Activated naive CD4-positive, alpha-beta T cell treated with anti-CD3 and anti-CD28 coated beads, Interleukin-2, amount 10 ng/mL, durations not matched to agents 7 days and 5 days (primary cell): ENCODE results near the gene ARHGAP22.

Source experiments
- CTCF ChIA-PET: fragments of 350-600 bp; sonication (Branson Sonifier 250); formaldehyde crosslinking; loops from one replicate; lab custom pipeline; 2021; ENCODE audit warnings: antibody characterized with exemption; lab: Charles Lee
- DNase-seq: peaks from one replicate; pipeline ENCODE4 v3.0.0-alpha.2; 2020
- H3K27ac Mint-ChIP-seq: one replicate; pipeline ENCODE4 v1.8.0; 2021; ENCODE audit warnings: mild to moderate bottlenecking, moderate library complexity, mixed read lengths
- H3K27me3 Mint-ChIP-seq: one replicate; pipeline ENCODE4 v1.8.0; 2021; ENCODE audit warnings: mild to moderate bottlenecking, mixed read lengths
- H3K36me3 Mint-ChIP-seq: one replicate; pipeline ENCODE4 v1.8.0; 2021; ENCODE audit warnings: mixed read lengths
- H3K4me1 Mint-ChIP-seq: one replicate; pipeline ENCODE4 v1.8.0; 2021; ENCODE audit warnings: mixed read lengths
- H3K4me3 Mint-ChIP-seq: one replicate; pipeline ENCODE4 v1.8.0; 2021; ENCODE audit warnings: mild to moderate bottlenecking, moderate library complexity, mixed read lengths
- H3K9me3 Mint-ChIP-seq: one replicate; pipeline ENCODE4 v1.8.0; 2021; ENCODE audit warnings: mixed read lengths

ARHGAP22 gene

GRCh38 chr10:48502791-48503190 is 102.1 kb downstream of the ARHGAP22 start:
- DNase-seq, result no peak
- Mint-ChIP-seq H3K4me3 (no peak overlapping the region), H3K27ac (no peak overlapping the region), H3K36me3 (no peaks in the 10 kb centered on the region), H3K27me3 (peaks cover 15% of the 10 kb centered on the region), H3K4me1 (no peaks in the 10 kb centered on the region), H3K9me3 (no peaks in the 10 kb centered on the region)
- CTCF ChIA-PET, result no interaction called here

DNA sequence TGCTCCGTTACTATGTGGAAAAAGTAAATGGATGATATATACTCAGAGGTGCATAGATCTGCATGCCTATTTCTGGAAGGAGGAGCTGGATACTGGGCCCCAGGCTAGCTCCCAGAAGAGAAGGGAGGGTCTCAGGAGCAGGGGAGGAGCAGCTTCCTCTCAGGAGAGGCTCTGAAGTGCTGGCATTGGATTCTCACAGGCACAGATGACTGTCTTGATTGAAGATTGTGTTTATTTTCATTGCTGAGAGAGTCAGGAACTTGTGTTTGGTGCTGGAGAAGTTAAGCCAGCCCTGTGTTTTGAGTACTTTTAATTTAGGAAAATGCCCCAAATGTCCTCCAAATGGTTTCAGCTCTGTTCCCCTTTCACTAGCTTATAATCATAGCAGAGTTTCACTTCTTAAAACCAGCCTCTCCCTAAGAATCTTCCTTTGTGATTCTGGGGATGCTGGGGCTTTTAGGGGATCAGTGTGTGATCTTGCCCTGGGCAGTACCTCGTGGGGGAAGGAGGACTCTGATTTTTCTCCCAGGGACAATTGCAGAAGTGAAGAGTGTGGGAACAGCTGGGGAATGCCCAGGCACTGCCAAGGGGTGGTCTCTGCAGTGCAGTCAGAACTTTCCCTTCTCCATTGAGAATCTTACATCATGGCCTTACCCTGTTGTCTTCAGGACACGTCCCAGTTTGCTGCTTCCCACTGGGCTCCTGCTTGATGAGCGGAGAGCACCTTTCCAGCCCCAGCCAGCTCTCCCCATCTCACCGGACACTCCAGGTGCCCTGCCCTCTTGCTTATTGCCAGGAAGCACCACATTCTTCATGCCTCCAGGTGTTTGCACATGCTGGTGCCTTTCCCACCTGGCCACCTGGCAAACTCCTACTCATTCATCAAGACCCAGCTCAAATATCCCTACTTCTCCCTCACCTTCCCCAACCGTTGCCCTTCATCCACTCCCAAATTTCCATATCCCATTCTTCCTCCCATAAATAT is 102.8 kb downstream of the ARHGAP22 start:
- Mint-ChIP-seq H3K27ac (no peak overlapping the region), H3K27me3 (peaks cover 16% of the 10 kb centered on the region), H3K4me3 (no peak overlapping the region), H3K9me3 (no peaks in the 10 kb centered on the region), H3K4me1 (no peaks in the 10 kb centered on the region), H3K36me3 (no peaks in the 10 kb centered on the region)
- CTCF ChIA-PET, result no interaction called here
- DNase-seq, result no peak

GRCh38 chr10:48501226-48501625 is 103.6 kb downstream of the ARHGAP22 start:
- Mint-ChIP-seq H3K27ac (no peak overlapping the region), H3K4me1 (no peaks in the 10 kb centered on the region), H3K4me3 (no peak overlapping the region), H3K9me3 (no peaks in the 10 kb centered on the region), H3K36me3 (no peaks in the 10 kb centered on the region), H3K27me3 (peaks cover 16% of the 10 kb centered on the region)
- no peak for DNase-seq
- CTCF ChIA-PET, result no interaction called here

- Mint-ChIP-seq H3K27me3 (peaks cover 16% of the 10 kb centered on the region), H3K9me3 (no peaks in the 10 kb centered on the region), H3K4me3 (no peak overlapping the region), H3K4me1 (no peaks in the 10 kb centered on the region), H3K27ac (no peak overlapping the region), H3K36me3 (no peaks in the 10 kb centered on the region)
- no peak for DNase-seq
- CTCF ChIA-PET, result no interaction called here
These were observed 104.1 kb downstream of the ARHGAP22 start for GRCh38 chr10:48500771-48501170.

GRCh38 chr10:48498940-48499510 is 105.8 kb downstream of the ARHGAP22 start:
- CTCF ChIA-PET, result no interaction called here
- H3K27ac Mint-ChIP-seq, result no peak overlapping the region
- H3K27me3 Mint-ChIP-seq, result peaks cover 17% of the 10 kb centered on the region
- H3K4me3 Mint-ChIP-seq, result no peak overlapping the region
- H3K36me3 Mint-ChIP-seq, result no peaks in the 10 kb centered on the region
- DNase-seq, result no peak
- no peaks in the 10 kb centered on the region for H3K9me3 Mint-ChIP-seq
- peaks cover 12% of the 10 kb centered on the region for H3K4me1 Mint-ChIP-seq

DNA sequence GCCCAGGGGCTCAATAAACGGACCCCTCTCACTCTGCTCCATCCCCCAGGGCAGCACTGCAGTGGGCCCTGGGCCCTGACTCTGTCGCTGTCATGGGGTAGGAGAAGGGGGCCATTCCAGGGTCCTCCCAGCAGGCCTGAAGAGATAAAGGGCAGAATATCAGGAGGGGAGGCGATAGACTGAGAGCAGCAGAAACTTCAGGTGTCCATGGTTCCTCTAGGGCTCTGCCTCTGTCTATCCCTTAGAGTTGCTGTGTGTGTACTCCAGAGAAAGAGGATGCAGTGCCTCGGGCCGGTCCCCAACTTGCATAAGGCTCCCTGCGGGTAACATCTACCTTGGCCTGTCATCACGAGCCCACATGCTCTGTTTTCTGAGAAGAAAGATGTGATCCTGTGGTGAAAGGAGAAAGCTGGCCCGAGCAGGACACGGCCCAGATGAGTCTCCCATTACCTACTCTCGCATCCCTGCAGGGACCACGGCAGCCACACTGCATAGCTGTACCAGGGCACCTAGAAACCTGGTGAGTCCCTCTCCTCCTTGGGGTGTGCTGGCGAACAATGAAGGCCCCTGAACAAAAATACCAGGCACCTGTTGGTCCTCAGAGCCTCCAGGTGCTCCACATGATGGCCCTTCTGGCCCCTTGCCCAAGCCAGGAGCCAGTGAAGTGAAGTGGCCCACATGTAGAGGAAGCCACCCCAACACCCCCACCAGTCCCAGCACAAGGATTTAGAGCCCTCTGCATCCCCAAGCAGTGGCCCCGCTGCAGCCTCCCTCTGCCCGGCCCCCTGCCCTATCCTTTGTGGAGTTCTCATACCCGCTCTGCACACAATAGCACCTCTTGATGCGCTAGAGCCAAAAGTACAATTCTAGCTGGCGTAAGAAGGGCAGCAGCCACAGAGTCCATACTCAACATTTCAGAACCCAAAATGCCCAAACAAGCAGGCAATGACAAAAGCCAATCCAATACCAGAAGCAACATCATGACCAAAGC is 106.8 kb downstream of the ARHGAP22 start:
- CTCF ChIA-PET, result no interaction called here
- Mint-ChIP-seq H3K4me3 (no peak overlapping the region), H3K36me3 (no peaks in the 10 kb centered on the region), H3K4me1 (peaks cover 21% of the 10 kb centered on the region), H3K27me3 (peaks cover 23% of the 10 kb centered on the region), H3K27ac (no peak overlapping the region), H3K9me3 (no peaks in the 10 kb centered on the region)
- no peak for DNase-seq

DNA sequence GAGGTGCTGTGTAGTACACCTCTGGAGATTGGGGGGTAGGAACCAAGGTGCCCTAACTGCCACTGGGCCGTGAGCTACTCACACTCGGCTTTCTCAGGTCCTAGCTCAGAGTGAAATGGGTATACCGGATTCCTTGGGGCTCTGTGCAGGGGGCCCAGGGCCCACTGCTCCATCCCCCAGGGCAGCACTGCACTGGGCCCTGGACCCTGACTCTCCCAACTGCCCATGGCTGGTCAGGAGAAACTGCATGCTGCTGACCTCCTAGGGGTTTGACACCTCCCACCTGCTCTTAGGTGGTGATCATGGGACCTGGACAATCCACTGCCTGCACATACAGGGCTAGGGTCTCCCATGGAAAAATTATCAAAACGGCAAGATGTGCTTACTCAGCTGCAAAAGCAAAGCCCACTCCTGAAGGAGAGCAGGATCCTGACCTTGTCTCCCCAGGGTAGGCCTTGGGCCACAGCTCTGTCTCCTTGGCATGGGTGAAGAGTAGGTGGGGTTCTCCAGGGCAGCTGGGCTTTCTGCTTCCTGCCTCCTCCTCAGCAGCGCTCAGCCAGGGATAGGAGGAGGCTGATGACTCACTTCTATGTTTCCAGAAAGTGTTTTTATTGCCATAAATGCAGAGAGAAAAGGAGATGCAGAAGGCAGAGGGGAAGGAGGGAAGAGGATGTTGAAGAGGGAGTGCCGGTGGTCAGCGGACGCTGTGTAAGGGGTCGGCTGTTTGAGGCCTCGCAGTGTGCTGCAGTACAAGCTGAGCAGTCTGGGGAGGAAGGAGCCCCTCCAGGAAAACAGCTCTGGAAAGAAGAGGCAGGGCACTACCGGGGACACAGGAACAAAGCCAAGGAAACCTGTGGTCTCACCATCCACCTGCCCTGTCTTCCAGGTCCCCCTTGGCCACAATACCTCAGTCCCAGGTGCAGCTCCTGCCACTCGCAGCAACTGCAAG is 107.8 kb downstream of the ARHGAP22 start:
- H3K4me3 Mint-ChIP-seq, result no peak overlapping the region
- H3K27ac Mint-ChIP-seq, result no peak overlapping the region
- peaks cover 23% of the 10 kb centered on the region for H3K4me1 Mint-ChIP-seq
- H3K36me3 Mint-ChIP-seq, result no peaks in the 10 kb centered on the region
- DNase-seq, result no peak
- peaks cover 25% of the 10 kb centered on the region for H3K27me3 Mint-ChIP-seq
- no peaks in the 10 kb centered on the region for H3K9me3 Mint-ChIP-seq
- CTCF ChIA-PET, result no interaction called here

DNA sequence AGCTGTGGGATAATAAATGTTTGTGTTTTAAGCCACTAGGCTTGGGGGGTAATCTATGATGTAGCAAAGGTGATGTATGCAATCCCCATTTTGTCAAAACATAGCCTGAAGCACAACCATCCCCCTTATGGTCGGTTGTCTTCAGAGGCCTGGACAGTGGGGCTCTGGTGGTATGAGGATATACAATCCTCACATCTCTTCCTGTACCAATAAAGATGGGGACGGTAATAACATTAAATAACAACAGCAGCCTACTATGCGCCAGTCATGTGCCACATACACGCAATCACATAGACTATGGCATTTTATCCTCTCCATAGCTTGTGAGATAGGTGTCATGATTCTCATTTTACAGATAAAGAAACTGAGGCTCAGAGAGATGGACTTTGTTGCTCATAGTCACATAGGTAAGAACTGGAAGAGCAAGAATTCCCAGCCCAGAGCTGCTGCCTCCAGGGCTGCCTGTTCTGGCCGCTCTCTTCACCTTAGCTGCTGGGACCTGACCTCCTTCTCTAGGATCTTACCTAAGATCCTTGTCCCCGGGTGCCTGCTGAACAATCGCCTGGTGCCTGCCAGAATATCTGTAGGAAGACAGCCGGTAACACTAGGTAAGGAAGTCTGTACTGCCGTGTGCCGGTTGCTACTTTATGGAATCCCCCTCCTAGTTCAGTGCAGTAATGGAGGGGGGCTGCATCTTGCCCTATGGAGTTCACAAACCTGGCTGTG is 108.6 kb downstream of the ARHGAP22 start:
- Mint-ChIP-seq H3K9me3 (no peaks in the 10 kb centered on the region), H3K4me3 (no peak overlapping the region), H3K27me3 (peaks cover 25% of the 10 kb centered on the region), H3K36me3 (no peaks in the 10 kb centered on the region), H3K4me1 (peaks cover 23% of the 10 kb centered on the region), H3K27ac (no peak overlapping the region)
- CTCF ChIA-PET, result no interaction called here
- no peak for DNase-seq

DNA sequence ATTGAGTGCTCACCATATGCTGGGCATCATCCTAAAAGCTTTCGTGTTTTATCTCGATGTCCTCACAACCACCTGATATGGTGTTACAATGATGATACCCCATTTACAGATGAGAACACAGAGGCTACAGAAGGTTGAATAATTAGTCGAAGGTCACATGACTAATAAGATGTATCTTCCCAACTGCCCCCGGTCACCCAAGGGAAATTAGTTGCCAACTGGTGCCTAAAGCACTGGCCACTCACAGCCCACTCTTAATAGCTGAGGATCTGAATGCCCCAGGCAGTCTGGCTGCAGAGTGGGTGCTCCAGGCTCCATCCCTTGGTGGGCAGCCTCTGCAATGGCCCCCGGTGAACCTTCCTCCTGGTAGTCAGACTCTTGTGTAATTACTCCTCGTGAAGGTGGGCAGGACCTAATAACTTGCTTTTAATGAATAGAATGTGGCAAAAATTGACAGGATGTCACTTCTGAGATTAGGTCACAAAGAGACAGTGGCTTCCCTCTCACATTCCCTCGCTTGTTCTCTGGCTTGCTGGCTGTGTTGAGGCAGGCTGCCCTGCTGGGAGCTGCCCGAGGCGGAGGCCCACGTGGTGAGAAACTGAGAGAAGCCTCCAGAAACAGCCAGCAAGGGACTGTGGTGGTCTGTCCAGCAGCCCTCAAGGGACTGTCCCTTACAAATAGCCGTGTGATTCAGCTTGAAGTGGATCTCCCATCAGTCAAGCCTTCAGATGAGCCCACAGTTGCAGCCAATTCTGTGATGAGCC is 109.4 kb downstream of the ARHGAP22 start:
- Mint-ChIP-seq H3K4me1 (peaks cover 23% of the 10 kb centered on the region), H3K36me3 (no peaks in the 10 kb centered on the region), H3K27ac (no peak overlapping the region), H3K27me3 (peaks cover 27% of the 10 kb centered on the region), H3K4me3 (no peak overlapping the region), H3K9me3 (no peaks in the 10 kb centered on the region)
- DNase-seq, result no peak
- CTCF ChIA-PET, result no interaction called here

- H3K4me1 Mint-ChIP-seq, result peaks cover 23% of the 10 kb centered on the region
- H3K36me3 Mint-ChIP-seq, result no peaks in the 10 kb centered on the region
- CTCF ChIA-PET, result no interaction called here
- H3K27ac Mint-ChIP-seq, result no peak overlapping the region
- no peak overlapping the region for H3K4me3 Mint-ChIP-seq
- DNase-seq, result no peak
- no peaks in the 10 kb centered on the region for H3K9me3 Mint-ChIP-seq
- peaks cover 35% of the 10 kb centered on the region for H3K27me3 Mint-ChIP-seq
These were observed 110.3 kb downstream of the ARHGAP22 start for GRCh38 chr10:48494611-48495010.

- Mint-ChIP-seq H3K4me3 (no peak overlapping the region), H3K27me3 (peaks cover 38% of the 10 kb centered on the region), H3K9me3 (no peaks in the 10 kb centered on the region), H3K36me3 (no peaks in the 10 kb centered on the region), H3K27ac (no peak overlapping the region), H3K4me1 (peaks cover 23% of the 10 kb centered on the region)
- DNase-seq, result peak; percentile 54
- CTCF ChIA-PET, result no interaction called here
These were observed 110.8 kb downstream of the ARHGAP22 start for GRCh38 chr10:48494073-48494472.

DNA sequence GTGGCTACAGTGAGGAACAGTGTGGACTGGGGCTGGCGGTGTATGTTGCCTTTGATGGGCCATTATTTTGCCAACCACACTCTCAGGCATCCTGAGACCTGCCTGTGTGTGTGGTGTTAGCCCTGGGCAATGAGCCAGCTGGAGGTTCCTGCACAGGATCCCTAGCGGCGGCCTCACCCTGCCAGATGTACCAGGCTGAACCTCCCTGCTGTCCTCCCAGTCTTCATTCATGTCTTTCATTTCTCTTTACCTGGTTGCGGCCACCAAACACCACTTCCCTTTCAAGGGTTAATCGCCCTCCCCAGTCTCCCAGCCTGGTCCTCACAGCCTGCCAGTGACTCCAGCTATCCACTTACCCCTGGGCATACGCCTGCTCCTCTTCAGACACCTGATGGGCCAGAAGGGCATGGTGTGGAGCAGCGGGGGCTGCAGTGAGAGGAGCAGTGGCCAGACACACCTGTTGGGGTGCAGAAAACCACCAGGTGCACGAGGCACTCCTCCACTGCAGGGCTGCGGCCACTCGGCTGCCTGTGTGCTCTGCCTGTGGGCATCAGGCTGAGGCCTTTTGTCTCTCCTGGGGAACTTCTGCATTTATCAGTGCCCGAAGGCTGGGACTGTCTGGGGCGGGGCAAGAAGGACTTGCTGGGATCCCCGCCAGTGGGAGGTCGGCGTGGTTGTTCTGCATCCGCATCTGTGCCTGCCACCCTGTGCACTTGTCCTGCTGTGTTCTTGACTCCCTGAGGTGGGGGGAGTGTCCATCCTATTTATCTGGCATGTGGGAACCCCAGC is 111.6 kb downstream of the ARHGAP22 start:
- Mint-ChIP-seq H3K4me1 (peaks cover 23% of the 10 kb centered on the region), H3K4me3 (no peak overlapping the region), H3K27me3 (peaks cover 43% of the 10 kb centered on the region), H3K27ac (no peak overlapping the region), H3K9me3 (no peaks in the 10 kb centered on the region), H3K36me3 (no peaks in the 10 kb centered on the region)
- DNase-seq, result no peak
- CTCF ChIA-PET, result no interaction called here
